Endothelial cell (in vitro differentiated cells): ENCODE measurements around the gene NUP155. TPM values are rescaled to one million over a fixed set of nuclear protein-coding genes. Genes with fewer than 3 reads are reported as not detected.
"Not testable (repeated sequence)": the region's sequence is repeated elsewhere in the genome, so short reads cannot be mapped to it uniquely, and the experiment has no call there.

ENCODE experiments used
- DNase-seq: peaks from one replicate; pipeline ENCODE4 v3.0.0; 2021; ENCODE audit warnings: low spot score
- H3K27ac Mint-ChIP-seq: one replicate; pipeline ENCODE4 v1.8.0; 2021; ENCODE audit warnings: mixed read lengths, inconsistent platforms; ENCODE audit not compliant: unreplicated experiment
- H3K27me3 Mint-ChIP-seq: one replicate; pipeline ENCODE4 v1.8.0; 2021; ENCODE audit warnings: mild to moderate bottlenecking, moderate library complexity, mixed read lengths, inconsistent platforms; ENCODE audit not compliant: unreplicated experiment
- H3K36me3 Mint-ChIP-seq: one replicate; pipeline ENCODE4 v1.8.0; 2021; ENCODE audit warnings: mild to moderate bottlenecking, low read depth, mixed read lengths, inconsistent platforms; ENCODE audit not compliant: unreplicated experiment
- H3K4me1 Mint-ChIP-seq: one replicate; pipeline ENCODE4 v1.8.0; 2021; ENCODE audit warnings: mild to moderate bottlenecking, mixed read lengths, inconsistent platforms; ENCODE audit not compliant: unreplicated experiment
- H3K4me3 Mint-ChIP-seq: one replicate; pipeline ENCODE4 v1.8.0; 2021; ENCODE audit warnings: mild to moderate bottlenecking, mixed read lengths, inconsistent platforms; ENCODE audit not compliant: unreplicated experiment
- H3K9me3 Mint-ChIP-seq: one replicate; pipeline ENCODE4 v1.8.0; 2021; ENCODE audit warnings: mixed read lengths, inconsistent platforms; ENCODE audit not compliant: unreplicated experiment
- total RNA-seq: library from RNA; stranded (reverse); fragmentation: NEBNext Ultra II Directional; extraction: Animal tissue kit (Norgen Biotek cat#: 25700); gene quantifications from one replicate; pipeline ENCODE4 v1.2.1, GENCODE V29; 2021; ENCODE audit not compliant: unreplicated experiment
- TF ChIP-seq, protein P1 (sequence below): fragments of 200-600 bp; sonication (generic); IDR thresholded peaks from one replicate; pipeline ENCODE4 v1.5.0; 2021; ENCODE audit warnings: antibody characterized with exemption; ENCODE audit not compliant: unreplicated experiment

The NUP155 gene
- total RNA-seq, 1 donor from 2014 or later: 34.0 TPM

DNA sequence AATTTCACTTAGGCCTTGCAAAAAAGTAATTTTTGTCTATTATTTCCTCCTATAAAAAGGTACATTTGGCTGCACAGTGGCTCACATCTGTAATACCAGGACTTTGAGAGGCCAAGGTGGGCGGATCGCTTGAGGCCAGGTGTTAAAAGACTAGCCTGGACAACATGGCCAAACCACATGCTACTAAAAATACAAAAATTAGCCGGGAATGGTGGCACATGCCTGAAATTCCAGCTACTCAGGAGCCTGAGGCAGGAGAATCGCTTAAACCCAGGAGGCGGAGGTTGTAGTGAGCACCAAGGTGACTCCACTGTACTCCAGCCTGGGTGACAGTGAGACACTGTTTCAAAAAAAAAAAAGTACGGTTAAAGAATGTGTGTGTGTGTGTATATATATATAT lies 15.7 kb downstream of the NUP155 start:
- H3K27ac Mint-ChIP-seq: no peak overlapping the region
- no peaks in the 10 kb centered on the region for H3K27me3 Mint-ChIP-seq
- DNase-seq: no peak
- H3K36me3 Mint-ChIP-seq: peaks cover 5% of the 10 kb centered on the region
- no peaks in the 10 kb centered on the region for H3K9me3 Mint-ChIP-seq
- H3K4me1 Mint-ChIP-seq: no peaks in the 10 kb centered on the region
- no peak overlapping the region for H3K4me3 Mint-ChIP-seq
- TF ChIP-seq, protein P1, sequence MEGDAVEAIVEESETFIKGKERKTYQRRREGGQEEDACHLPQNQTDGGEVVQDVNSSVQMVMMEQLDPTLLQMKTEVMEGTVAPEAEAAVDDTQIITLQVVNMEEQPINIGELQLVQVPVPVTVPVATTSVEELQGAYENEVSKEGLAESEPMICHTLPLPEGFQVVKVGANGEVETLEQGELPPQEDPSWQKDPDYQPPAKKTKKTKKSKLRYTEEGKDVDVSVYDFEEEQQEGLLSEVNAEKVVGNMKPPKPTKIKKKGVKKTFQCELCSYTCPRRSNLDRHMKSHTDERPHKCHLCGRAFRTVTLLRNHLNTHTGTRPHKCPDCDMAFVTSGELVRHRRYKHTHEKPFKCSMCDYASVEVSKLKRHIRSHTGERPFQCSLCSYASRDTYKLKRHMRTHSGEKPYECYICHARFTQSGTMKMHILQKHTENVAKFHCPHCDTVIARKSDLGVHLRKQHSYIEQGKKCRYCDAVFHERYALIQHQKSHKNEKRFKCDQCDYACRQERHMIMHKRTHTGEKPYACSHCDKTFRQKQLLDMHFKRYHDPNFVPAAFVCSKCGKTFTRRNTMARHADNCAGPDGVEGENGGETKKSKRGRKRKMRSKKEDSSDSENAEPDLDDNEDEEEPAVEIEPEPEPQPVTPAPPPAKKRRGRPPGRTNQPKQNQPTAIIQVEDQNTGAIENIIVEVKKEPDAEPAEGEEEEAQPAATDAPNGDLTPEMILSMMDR: no peak

DNA sequence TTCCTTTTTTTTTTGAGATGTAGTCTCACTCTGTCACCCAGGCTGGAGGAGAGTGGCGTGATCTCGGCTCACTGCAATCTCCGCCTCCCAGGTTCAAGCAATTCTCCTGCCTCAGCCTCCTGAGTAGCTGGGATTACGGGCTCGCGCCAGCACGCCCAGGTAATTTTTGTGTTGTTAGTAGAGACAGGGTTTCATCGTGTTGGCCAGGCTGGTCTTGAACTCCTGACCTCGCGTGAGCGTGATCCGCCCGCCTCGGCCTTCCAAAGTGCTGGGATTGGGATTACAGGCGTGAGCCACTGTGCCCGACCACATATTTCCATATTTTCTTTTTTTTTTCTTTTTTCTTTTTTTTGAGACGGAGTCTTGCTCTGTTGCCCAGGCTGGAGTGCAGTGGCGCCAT lies 28.2 kb downstream of the NUP155 start:
- H3K4me1 Mint-ChIP-seq, H3K9me3 Mint-ChIP-seq, H3K27me3 Mint-ChIP-seq, H3K27ac Mint-ChIP-seq, H3K4me3 Mint-ChIP-seq, DNase-seq: not testable (repeated sequence)
- H3K36me3 Mint-ChIP-seq: peaks cover 17% of the 10 kb centered on the region

GRCh38 chr5:37334754-37335153 lies 36.2 kb downstream of the NUP155 start:
- peaks cover 23% of the 10 kb centered on the region for H3K36me3 Mint-ChIP-seq
- not testable (repeated sequence) for H3K4me3 Mint-ChIP-seq, DNase-seq, H3K27ac Mint-ChIP-seq, H3K27me3 Mint-ChIP-seq, H3K9me3 Mint-ChIP-seq, H3K4me1 Mint-ChIP-seq

GRCh38 chr5:37326536-37326935 lies 44.4 kb downstream of the NUP155 start:
- H3K27me3 Mint-ChIP-seq: no peaks in the 10 kb centered on the region
- TF ChIP-seq, protein P1: no peak
- no peak overlapping the region for H3K4me3 Mint-ChIP-seq
- peaks cover 16% of the 10 kb centered on the region for H3K36me3 Mint-ChIP-seq
- H3K27ac Mint-ChIP-seq: no peak overlapping the region
- no peak for DNase-seq
- H3K4me1 Mint-ChIP-seq: no peaks in the 10 kb centered on the region
- no peaks in the 10 kb centered on the region for H3K9me3 Mint-ChIP-seq

DNA sequence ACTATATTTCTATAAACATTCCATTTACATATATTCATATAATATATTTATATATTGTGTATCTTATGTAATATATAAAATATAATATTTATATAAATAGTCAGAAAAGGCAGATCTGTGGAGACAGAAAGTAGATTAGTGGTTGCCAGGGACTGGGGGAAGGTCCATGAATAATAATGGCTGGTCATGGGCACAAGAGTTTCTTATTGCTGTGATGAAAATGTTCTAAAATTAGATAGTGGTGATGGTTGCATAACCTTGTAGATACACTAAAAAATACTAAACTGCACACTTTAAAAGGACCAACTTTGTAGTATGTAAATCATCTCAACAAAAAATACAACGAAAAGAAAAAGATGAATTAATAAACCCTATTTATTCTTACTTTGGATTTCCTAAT lies 47.3 kb downstream of the NUP155 start:
- no peaks in the 10 kb centered on the region for H3K4me1 Mint-ChIP-seq
- DNase-seq: no peak
- no peak overlapping the region for H3K4me3 Mint-ChIP-seq
- H3K36me3 Mint-ChIP-seq: peaks cover 18% of the 10 kb centered on the region
- peaks cover 1% of the 10 kb centered on the region for H3K27me3 Mint-ChIP-seq
- TF ChIP-seq, protein P1: no peak
- H3K9me3 Mint-ChIP-seq: no peaks in the 10 kb centered on the region
- no peak overlapping the region for H3K27ac Mint-ChIP-seq

DNA sequence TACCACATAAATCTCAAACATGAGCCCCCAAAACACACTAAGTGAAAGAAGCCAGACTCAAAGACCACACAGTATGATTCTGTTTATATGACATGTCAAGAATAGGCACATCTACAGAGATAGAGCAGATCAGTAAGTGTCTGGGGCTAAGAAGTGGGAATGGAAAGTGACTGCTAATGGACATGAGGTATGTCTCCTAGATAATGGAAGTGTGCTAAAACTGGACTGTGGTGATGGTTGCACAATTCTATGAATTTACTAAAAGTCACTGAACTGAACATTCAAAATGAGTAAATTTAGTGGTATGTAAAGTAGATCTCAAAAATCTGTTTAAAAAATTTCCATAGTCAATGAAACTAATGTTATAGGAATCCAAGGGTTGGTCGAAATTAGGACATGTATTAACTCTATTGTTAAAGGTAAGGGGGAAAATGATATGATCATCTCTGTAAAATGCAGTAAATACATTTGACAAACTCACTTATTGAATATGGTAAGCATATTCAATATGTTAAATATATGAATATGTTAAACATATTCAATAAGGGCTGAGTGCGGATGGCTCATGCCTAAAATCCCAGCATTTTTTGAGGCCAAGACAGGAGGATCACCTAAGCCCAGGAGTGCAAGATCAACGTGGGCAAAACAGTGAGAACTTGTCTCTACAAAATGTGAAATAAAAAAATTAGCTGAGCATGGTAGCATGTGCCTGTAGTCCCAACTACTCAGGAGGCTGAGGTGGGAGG lies 51.7 kb downstream of the NUP155 start:
- TF ChIP-seq, protein P1: no peak
- Mint-ChIP-seq H3K4me1 (no peaks in the 10 kb centered on the region), H3K27ac (no peak overlapping the region), H3K27me3 (peaks cover 1% of the 10 kb centered on the region), H3K36me3 (peaks cover 25% of the 10 kb centered on the region), H3K4me3 (no peak overlapping the region), H3K9me3 (no peaks in the 10 kb centered on the region)
- DNase-seq: no peak
